ENCODE data around the gene SMIM36.

DNA sequence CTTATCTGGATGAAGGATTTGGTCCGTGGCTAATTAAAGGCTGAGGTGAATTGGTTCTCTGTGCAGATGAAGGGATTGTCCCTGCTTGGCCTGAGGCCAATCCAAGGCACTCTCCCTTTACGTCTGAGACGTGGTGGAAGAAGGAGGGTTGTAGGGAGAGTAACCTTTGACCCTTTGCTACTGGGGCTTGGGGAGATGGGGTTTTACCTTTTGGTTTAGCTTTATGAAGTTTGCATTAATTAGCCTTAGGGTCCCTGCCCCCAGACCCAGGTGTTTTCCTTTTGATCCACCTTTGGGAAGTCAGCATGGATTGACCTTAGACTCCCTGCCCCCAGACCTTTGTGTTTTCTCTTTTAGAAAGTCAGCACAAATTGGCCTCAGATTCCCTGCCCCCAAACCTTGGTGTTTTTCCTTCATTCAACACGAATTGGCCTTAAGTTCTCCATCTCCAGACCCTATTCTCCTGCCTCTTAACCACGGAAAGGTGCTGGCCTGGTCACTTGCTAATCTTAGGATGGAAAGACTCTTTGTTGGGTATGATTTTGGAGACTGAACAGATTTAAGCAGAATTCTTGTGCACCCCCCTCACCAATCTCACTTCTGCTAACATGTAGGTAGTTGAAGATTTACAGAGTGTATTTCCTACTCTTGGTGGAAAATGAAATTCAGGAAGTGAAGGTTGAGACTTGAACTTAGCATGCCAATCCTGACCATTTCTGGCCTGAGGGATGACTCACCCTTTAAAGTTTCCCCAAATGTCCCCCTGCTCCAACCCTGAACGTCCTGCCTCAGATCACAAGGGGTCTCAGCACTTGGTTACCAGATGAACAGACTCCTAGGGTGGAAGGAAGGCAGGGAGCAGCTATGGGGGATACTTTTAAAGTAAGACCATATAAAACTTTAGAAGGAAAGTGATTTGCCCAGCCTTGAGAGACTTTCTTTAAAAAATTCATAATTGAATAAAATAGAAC lies 66.5 kb downstream of the SMIM36 start:
- TF ChIP-seq CTCF (conservative IDR thresholded peaks at IDR 0.05) (no peak), ZFX (IDR thresholded peaks at IDR 0.05) (no peak)

All from C4-2B (cell line).